HUDEP-2 (cell line): ENCODE measurements around the gene OR6C75.
"Not testable (repeated sequence)": the region's sequence is repeated elsewhere in the genome, so short reads cannot be mapped to it uniquely, and the experiment has no call there.

Experiments used
- DNase-seq, 76 experiments: peaks; one replicate each; lab custom pipeline; 2025; ENCODE audit not compliant: unreplicated experiment in 76 of 76; lab: John Stamatoyannopoulos, UW

The OR6C75 gene

DNA sequence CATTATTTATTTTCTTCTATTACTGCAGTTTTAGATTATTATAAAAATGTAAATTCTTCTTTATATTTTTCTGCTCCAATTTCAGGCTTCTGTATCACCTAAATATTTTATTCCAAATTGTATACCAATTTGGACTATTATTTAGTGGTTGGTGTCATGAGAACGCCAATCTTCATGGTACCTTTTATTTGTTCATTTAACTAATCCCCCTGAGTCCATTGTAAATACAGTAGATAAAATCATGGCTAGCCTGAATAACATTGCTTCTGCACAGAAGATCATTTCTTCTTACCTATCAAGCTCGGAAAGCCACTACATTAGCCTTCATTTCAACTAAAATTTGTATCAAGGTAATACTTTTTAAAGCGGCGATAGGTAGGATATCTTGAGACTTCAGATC lies at the start of gene OR6C75:
TSS of gene OR6C75 (plus strand) at position 301 of the 400 bp plus-strand sequence. CDS start 2,136 bp downstream, outside the sequence.
- no peak for DNase-seq

DNA sequence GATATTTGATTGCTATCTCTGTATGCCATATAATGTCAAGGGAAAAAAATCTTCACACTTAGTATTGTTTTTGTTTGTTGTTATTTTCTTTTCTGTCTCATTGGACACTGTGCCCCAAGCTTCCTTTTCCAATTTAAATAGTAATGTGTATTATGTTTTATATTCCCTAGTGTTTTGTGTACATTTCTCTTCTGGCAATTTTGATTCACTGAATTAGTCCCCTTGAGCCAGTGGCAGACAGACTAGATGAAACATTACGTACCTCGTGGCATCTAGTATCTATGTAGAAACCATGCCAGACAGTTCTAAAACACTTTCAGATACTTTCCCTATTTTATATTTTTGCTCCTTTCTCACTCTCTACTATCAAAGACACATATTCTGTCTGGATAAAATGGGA lies 48.7 kb upstream of the OR6C75 start, which contains the start of gene OR6C1:
TSS of gene OR6C1 (plus strand) at position 301 of the 400 bp plus-strand sequence. CDS start 6,257 bp downstream, outside the sequence.
- no peak for DNase-seq

DNA sequence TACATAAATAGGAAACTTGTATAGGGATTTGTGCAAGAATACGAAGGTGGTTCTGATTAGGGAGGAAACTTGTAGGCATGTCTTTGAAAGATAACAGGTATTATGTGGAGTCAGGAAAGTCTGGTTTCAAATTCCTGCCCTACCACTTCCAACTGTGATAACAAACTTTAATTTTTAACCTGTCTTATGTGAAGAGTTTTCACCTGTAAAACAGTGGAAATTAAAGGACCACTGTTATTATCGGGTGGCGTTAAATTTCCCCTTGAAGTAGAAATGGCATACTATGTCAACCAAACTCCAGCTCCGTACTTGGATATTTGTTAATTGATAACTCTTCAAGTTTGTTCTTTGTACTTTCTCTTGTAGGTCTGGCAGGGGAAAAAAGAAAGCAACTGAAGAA lies 42.6 kb upstream of the OR6C75 start:
- DNase-seq = no peak

- not testable (repeated sequence) for DNase-seq
Measured at GRCh38 chr12:55325801-55326200, 37.0 kb upstream of the OR6C75 start.

DNA sequence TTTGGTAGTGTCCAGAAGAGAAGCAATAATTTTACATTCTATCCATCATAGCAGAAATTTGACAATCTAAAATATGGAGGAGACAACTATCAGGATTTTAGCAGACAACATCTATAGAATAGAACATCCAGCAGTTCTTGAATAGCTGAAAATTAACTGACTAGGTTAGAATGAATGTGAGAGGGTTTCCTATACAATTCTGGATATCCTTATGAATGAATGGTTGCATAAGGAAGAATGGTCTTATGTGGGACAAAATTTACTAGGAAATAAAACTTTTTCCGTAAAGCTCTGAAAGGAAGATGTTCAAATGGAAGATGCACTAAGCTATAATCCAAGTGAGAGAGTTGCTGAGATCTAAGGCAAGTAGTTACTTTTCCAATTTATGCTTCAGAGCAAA lies 32.3 kb upstream of the OR6C75 start, which contains the start of gene OR6C3:
TSS of gene OR6C3 (plus strand) at position 301 of the 400 bp plus-strand sequence. CDS start 955 bp downstream, outside the sequence.
- no peak for DNase-seq

- DNase-seq = no peak
Measured at GRCh38 chr12:55336002-55336401, 26.8 kb upstream of the OR6C75 start.

DNA sequence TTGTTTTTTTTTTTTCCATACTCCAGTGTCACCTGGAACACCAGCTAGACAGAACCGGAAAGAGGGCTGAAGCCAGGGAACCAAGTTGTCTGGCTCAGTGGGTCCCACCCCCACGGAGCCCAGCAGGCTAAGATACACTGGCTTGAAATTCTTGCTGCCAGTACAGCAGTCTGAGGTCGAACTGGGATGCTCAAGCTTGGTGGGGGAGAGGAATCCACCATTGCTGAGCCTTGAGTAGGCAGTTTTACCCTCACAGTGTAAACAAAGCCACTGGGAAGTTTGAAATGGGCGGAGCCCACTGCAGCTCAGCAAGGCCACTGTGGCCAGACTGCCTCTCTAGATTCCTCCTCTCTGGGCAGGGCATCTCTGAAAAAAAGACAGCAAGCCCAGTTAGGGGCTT lies 7.4 kb upstream of the OR6C75 start:
- DNase-seq = not testable (repeated sequence)

- no peak for DNase-seq
Measured at GRCh38 chr12:55365086-55365485, 2.3 kb downstream of the OR6C75 start.

GRCh38 chr12:55372521-55372920 lies 9.7 kb downstream of the OR6C75 start:
- DNase-seq = no peak

DNA sequence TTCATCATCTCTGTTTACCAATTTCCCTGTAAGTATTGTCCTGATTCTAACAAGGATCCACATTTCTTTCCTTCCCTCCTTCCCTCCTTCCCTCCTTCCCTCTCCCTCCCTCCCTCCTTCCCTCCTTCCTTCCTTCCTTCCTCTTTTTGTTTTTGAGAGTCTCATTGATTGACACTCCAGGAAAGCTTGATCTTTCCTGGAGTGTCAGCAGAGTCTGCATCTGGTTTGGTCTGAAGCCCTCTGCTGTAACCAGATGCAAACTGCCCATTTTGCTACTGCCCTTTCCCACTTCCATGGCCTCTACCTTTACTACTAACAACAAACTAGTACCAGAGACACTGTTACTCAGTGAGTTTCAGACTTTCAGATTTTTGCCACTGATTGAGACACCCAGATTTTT lies 23.1 kb downstream of the OR6C75 start:
- DNase-seq = no peak

GRCh38 chr12:55392032-55392795 lies 29.4 kb downstream of the OR6C75 start:
- DNase-seq = no peak

DNA sequence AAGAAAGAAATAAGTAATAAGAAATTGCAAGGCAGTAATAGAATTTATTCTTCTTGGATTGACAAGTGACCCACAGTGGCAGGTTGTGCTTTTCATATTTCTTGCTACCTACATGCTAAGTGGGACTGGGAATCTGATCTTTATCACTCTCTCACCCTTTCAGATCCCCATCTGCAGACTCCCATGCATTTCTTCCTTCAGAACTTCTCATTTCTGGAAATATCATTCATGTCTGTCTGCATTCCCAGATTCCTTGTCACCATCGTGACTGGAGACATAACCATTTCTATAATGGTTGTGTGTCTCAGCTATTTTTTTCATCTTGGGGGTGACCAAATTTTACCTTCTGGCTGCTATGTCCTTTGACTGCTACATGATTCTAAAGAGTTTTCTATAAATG lies 33.6 kb downstream of the OR6C75 start:
- no peak for DNase-seq

- DNase-seq = no peak
Measured at GRCh38 chr12:55400229-55400628, 37.5 kb downstream of the OR6C75 start, which contains the start of gene OR6C65. Gene OR6C65, plus strand, starts transcription at chr12:55400529. Its CDS starts 0 bp downstream, at chr12:55400529.

- no peak for DNase-seq
Measured at GRCh38 chr12:55407866-55408265, 45.1 kb downstream of the OR6C75 start.

GRCh38 chr12:55409133-55409532 lies 46.4 kb downstream of the OR6C75 start:
- DNase-seq = not testable (repeated sequence)

DNA sequence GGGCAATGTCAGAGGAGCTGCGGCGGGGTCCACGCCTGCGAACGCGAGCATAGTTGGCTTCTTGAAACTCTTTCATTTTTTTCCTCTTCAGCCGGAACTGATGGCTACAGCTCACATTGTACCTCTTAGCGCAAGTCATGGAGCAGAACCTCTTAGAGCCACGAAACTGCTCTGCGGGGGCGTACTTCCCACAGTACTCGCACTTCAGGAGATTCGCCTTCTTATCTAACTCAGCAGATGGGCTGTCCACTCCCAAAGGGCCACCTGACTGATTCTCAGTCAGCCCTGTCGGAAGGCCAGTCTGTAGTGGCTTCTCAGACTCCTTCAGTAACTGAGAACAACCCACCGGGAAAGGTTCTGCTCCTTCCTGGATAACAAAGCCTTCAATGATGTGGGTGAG lies 49.4 kb downstream of the OR6C75 start:
- DNase-seq = not testable (repeated sequence)

DNA sequence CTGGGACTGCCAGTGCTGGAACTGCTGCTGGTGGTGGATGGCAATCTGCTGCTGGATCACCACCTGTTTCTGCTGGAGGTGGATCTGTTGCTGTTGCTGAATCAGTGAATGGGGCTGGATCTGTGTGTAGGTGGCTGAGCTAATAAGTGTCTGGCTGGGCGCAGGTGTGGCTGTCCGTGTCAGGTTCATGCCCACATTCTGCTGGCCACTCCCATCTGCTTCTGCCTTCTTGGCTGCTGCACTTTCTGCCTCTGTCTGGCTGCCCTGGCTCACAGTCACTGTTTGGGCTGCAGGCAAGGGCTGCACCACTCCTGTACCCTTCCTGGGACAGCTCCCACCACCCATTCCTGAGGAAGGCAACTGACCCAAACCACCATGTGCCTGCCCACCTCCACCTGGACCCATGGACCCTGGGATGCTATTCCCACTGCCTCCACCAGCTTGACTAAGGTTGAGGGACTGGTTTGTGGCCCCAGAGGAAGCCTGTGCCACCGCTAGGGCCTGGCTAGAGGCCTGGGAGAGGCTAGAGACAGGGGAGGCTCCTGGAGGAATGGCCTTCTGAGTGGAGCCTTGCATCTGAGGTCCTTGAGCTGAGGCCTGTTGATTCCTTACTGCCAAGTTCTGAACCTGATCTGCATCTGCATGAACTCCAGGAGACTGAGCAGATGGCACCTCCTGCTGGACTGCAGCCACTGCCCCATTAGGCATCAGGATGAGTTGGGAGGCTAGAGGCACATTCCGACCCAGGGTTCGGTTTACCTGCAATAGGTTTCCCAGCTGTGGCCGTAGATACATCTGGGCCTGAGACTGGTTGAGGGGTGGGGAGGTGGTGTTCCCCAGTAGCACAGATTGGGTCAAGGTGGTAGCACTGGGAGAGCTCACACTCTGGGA lies 51.0 kb downstream of the OR6C75 start:
- not testable (repeated sequence) for DNase-seq

- DNase-seq = not testable (repeated sequence)
Measured at GRCh38 chr12:55414396-55414823, 51.6 kb downstream of the OR6C75 start.

GRCh38 chr12:55414889-55415288 lies 52.1 kb downstream of the OR6C75 start:
- DNase-seq = not testable (repeated sequence)

GRCh38 chr12:55416961-55417360 lies 54.2 kb downstream of the OR6C75 start:
- no peak for DNase-seq
